GM18867 (cell line): ENCODE data around the gene RFTN1.

Experiments
- ATAC-seq: cut with Tn5 transposase; IDR thresholded peaks from one replicate; pipeline ENCODE4 v1.9.1; 2021; ENCODE audit warnings: mild to moderate bottlenecking, moderate library complexity; ENCODE audit not compliant: unreplicated experiment

Gene RFTN1

GRCh38 chr3:16383864-16384263 lies 129.6 kb downstream of the RFTN1 start:
- no peak for ATAC-seq

DNA sequence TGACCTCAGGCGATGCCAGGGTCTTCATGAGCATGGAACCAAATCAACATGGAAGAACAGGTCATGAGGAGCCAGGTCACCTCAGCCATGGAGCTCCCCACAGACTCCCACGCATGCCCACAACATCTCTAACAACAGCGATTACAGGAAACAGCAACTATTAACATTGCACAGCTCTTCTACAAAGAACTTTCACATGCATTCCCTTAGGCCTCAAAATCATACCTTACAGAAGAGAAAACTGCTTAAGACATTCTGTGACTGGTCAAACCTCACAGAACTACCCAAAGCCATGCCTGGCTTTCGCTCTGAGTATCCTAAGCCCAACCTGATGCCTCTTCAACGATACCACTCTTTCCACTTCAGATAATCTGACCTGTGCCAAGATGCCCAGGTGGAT lies 130.7 kb downstream of the RFTN1 start:
- ATAC-seq: peak; percentile 49

GRCh38 chr3:16381426-16381825 lies 132.1 kb downstream of the RFTN1 start:
- ATAC-seq: no peak

DNA sequence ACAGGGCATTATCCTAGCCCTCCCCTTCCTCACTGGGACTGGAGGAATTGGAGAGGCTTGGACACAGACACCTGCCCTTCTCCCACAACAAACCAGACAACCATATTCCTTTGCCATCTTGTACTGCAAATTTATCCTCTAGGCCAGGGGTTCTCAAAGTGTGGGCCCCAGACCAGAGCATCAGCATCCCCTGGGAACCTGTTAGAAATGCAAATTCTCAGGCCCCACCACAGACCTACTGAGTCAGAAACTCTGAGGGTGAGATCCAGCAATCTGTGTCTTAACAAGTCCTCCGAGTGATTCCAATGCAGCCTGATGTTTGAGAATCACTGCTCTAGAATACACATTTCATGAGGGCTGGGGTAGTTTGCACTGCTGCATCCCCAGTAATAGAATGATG lies 133.1 kb downstream of the RFTN1 start:
- no peak for ATAC-seq

DNA sequence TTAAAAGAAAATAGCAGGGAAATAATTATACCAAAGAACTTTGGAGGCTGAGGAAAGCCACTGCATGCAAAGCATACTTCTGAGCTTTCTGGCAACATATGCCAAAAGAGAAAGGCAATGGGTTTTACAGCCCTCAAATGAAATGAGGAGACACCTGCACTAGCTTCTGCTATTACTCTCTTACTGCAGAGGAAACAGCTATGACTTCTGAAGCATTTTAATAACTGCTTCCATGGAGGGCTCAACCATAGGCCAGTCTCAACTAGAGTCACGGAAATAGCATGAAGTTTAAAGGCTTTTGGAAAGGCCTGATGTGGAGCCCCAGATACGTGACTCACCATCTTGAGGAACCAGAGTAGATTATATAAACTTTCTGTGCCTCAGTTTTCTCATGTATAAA lies 133.7 kb downstream of the RFTN1 start:
- ATAC-seq: peak; percentile 26

GRCh38 chr3:16378920-16379319 lies 134.6 kb downstream of the RFTN1 start:
- peak; percentile 52 for ATAC-seq

- no peak for ATAC-seq
Observed at GRCh38 chr3:16378415-16378814, 135.1 kb downstream of the RFTN1 start.

GRCh38 chr3:16377847-16378302 lies 135.6 kb downstream of the RFTN1 start:
- no peak for ATAC-seq

DNA sequence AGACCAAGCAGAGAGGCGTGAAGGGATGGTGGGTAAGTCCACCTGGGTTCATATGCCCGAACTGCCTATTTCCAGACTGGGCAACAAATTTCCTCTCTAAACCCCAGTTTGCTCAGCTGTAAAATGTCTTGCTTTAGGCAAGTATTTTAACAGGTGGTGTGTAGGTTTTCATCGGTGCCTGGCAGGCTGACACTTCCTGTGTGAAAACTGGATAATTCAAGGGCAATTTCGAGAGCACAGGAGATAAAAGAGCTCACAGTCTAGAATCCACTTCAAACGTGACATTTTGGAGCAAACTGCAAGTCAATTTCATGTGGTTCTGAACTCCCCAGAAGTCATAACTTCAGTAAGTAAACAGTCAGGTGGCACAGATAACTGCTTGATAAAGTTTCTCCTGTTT lies 136.3 kb downstream of the RFTN1 start:
- no peak for ATAC-seq

DNA sequence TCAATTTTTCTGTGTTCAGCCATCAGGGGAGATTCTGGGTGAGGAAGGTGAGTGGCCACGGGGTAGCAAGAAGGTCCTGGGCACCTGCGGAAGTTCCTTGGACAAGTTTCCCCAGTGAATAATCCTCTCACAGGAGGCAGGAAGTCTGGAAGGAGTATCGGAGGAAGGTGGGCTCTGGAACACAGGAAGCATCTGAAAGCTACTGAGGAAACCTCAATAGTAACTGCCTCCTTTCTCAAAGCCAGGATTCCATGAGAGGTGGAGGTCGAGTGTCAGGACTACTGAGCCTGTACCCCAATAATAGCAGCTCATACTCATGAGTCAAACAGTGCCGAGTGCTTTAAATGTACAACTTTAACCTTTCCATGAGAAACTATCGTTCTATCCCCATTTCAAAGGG lies 137.6 kb downstream of the RFTN1 start:
- no peak for ATAC-seq

DNA sequence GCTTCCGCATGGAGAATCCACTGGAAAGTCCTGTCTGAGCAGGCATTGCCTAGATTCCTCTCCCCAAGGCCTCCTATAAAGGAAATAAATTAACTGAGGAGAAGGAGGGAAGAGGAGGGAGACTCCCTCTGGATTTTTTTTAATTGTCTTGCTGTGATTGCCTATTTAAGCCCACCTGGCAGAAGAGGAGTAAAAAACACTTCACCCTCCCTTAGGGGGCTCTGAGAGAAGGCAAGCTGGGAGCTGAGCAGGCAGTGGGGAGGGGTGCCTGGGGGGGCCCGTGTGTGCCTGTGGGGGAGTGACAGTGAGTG lies 138.6 kb downstream of the RFTN1 start:
- no peak for ATAC-seq

DNA sequence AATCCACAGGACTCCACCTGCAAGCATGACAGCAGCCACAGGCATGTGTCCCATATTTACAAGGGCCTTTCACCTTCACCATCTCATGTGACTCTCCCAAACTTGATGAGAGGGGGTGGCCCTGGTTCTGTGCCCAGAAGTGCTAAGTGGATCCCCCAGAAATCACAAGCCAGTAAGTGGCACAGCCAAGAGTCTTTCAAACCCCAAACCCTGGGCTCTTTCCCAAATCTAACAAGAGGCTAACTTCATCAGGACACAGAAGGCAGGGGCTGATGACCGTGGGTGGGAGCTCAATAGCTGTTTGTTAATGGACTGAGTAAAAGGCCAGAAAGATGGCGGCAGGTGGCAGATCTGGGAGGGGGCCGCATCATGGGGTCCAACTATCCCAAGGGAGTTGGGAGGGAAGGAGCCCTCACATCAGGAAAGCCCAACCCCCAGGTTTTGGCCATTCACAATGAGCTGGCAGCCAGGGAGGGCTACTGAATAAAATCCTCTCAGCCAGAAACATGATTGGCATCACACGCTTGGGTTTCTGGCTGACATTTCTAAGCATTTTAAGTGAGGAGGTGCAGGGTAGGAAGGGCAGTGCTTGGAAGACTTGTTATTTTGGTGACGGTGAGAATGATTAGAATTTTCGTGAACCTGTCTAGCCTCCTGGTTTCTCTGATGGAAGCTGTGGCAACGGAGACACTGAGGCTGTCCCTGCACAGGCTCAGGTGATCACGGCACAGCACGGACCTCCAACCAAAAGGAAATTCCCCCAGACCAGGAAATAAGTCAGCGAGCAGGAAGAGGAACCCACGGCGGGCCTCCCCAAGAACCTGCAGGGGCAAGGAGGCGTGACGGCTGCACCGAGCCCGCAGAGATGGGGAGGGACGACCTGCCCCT lies 139.2 kb downstream of the RFTN1 start:
- ATAC-seq: no peak

- ATAC-seq: no peak
Observed at GRCh38 chr3:16373341-16373946, 140.1 kb downstream of the RFTN1 start.

- no peak for ATAC-seq
Observed at GRCh38 chr3:16372362-16373292, 140.9 kb downstream of the RFTN1 start.

GRCh38 chr3:16370872-16371740 lies 142.4 kb downstream of the RFTN1 start:
- peak; percentile 30 for ATAC-seq

DNA sequence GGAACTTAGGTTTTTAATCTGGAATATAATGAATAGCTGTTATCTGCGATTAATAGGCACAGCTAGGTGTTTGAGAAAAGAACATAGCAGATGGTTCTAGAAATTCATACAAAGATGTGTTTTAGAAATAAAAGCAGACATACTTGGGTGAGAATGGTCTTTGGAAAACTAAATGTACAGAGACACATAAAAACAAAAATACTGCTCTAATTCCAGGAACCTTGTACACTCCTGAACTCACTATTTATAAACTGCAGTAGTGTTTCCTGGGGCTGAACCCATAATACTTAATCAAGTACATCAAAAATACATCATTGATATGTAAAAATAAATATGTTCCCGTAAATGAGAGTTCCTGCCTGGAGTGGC lies 143.0 kb downstream of the RFTN1 start:
- no peak for ATAC-seq

DNA sequence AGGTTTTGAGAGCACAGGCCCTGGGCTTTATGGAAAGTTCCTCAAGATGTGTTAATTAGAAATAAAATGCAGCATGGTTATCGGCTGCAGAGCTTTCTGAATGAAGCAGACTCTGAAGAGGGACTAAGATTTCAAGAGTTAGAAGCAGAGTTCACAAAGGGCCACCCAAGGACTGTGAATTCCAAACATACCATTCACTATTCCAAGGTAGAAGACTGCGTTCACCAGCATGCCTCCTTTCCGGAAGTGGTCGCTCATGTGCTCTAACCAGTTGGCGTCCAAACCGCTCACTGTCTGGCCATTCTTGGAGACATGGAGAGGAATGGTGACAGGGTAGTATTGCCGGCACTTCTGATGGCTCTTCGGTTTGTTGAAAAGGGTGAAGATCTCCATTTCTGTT lies 143.6 kb downstream of the RFTN1 start:
- ATAC-seq: no peak

DNA sequence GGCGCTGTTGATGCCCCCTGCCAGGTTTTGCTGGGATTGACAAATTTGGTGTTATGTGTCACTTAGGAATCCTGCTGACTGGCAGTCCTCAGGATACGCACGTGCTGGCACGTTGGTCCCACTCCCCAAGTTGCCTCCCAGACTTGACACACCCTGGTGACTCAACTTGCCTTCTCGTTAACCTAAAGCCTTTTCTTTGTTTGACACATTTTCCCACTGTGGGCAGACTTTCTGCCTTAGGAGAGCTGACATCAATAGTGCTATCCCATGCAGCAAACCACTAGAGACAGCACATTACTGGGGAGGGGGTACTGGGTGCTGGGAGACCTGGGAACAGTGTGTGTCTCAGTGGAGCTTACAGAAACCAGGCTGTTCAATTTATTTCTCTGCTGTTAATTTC lies 144.2 kb downstream of the RFTN1 start:
- ATAC-seq: no peak

GRCh38 chr3:16366581-16366980 lies 146.9 kb downstream of the RFTN1 start:
- ATAC-seq: no peak

GRCh38 chr3:16365491-16366128 lies 147.9 kb downstream of the RFTN1 start:
- no peak for ATAC-seq
